ENCODE data around the gene PLPP4. TPM values are rescaled to one million over a fixed set of nuclear protein-coding genes. Genes with fewer than 3 reads are reported as not detected.

PLPP4 gene
- total RNA-seq, 1 experiment from 2014 or later = not detected

- H3K27ac Mint-ChIP-seq = no peak overlapping the region
- peaks cover 34% of the 10 kb centered on the region for H3K27me3 Mint-ChIP-seq (ENCODE audit: low read depth)
- WGBS (ENCODE audit: extremely low coverage, insufficient read length, low lambda C conversion rate) = no CpG with 5 or more reads among the region's 3 CpGs
- H3K23me2 ChIP-seq (ENCODE audit: insufficient read length, low read depth, low read length, poor library complexity, severe bottlenecking) = no peaks in the 10 kb centered on the region
- H3K4me1 ChIP-seq (ENCODE audit: insufficient read depth, low read length) = no peaks in the 10 kb centered on the region
- no peaks in the 10 kb centered on the region; a peak in 2 of 4 replicates for H3K4me1 Mint-ChIP-seq
- no peak overlapping the region for H2AK5ac ChIP-seq (ENCODE audit: insufficient read length, low read length)
- H3K14ac ChIP-seq (ENCODE audit: insufficient read depth, low read length) = no peak overlapping the region
- no peaks in the 10 kb centered on the region for H3K27me3 ChIP-seq (ENCODE audit: insufficient read depth, low read length)
- H2BK5ac ChIP-seq (ENCODE audit: insufficient read length, low read length) = no peak overlapping the region
- H3K79me2 ChIP-seq (ENCODE audit: insufficient read depth, low read length) = no peaks in the 10 kb centered on the region
- H2BK20ac ChIP-seq (ENCODE audit: low read depth, low read length, poor library complexity, severe bottlenecking) = no peak overlapping the region
- TF ChIP-seq, protein P1, sequence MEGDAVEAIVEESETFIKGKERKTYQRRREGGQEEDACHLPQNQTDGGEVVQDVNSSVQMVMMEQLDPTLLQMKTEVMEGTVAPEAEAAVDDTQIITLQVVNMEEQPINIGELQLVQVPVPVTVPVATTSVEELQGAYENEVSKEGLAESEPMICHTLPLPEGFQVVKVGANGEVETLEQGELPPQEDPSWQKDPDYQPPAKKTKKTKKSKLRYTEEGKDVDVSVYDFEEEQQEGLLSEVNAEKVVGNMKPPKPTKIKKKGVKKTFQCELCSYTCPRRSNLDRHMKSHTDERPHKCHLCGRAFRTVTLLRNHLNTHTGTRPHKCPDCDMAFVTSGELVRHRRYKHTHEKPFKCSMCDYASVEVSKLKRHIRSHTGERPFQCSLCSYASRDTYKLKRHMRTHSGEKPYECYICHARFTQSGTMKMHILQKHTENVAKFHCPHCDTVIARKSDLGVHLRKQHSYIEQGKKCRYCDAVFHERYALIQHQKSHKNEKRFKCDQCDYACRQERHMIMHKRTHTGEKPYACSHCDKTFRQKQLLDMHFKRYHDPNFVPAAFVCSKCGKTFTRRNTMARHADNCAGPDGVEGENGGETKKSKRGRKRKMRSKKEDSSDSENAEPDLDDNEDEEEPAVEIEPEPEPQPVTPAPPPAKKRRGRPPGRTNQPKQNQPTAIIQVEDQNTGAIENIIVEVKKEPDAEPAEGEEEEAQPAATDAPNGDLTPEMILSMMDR (conservative IDR thresholded peaks at IDR 0.05) = no peak
- no peaks in the 10 kb centered on the region for H3K79me1 ChIP-seq (ENCODE audit: insufficient read depth, low read depth, low read length, poor library complexity, severe bottlenecking)
- no peak overlapping the region for H4K8ac ChIP-seq (replicated peaks; ENCODE audit: insufficient read length, low read depth, low read length)
- H3K9ac ChIP-seq (ENCODE audit: extremely low read depth, insufficient read length, low read length) = no peak overlapping the region
- no peak overlapping the region for H3K27ac ChIP-seq (ENCODE audit: insufficient read length, low read depth, low read length)
- no peak overlapping the region for H3K56ac ChIP-seq (ENCODE audit: insufficient read length, low read depth, low read length)
- H3K36me3 Mint-ChIP-seq (ENCODE audit: insufficient read depth in 1 of 3, low read depth in 3 of 3) = no peaks in the 10 kb centered on the region
- H3K23ac ChIP-seq (ENCODE audit: insufficient read length, low read depth, low read length) = no peak overlapping the region
- H2BK12ac ChIP-seq (ENCODE audit: insufficient read length, low read depth, low read length) = no peak overlapping the region
- H3T11ph ChIP-seq (ENCODE audit: low read length) = no peak overlapping the region
- no peaks in the 10 kb centered on the region for H3K9me3 Mint-ChIP-seq
- H3K9me3 ChIP-seq (ENCODE audit: control insufficient read depth, low read depth, low read length) = no peaks in the 10 kb centered on the region
- no peak for DNase-seq
- H4K5ac ChIP-seq (ENCODE audit: insufficient read length, low read depth, low read length) = no peak overlapping the region
- H4K91ac ChIP-seq (ENCODE audit: insufficient read length, low read depth, low read length) = no peak overlapping the region
- H2BK120ac ChIP-seq (ENCODE audit: low read depth, low read length, poor library complexity, severe bottlenecking) = no peak overlapping the region
- H3K4ac ChIP-seq (ENCODE audit: low read depth, low read length) = no peak overlapping the region
- H3K4me2 ChIP-seq (ENCODE audit: insufficient read depth, insufficient read length, low read length) = no peak overlapping the region
- H3K18ac ChIP-seq (ENCODE audit: insufficient read length, low read depth, low read length) = no peak overlapping the region
- H2BK15ac ChIP-seq (ENCODE audit: low read depth, low read length) = no peak overlapping the region
- H4K20me1 ChIP-seq (ENCODE audit: control insufficient read depth, insufficient read depth, insufficient read length) = no peaks in the 10 kb centered on the region
- H2AFZ ChIP-seq (ENCODE audit: low read length) = no peak overlapping the region
- no peak overlapping the region for H3K4me3 Mint-ChIP-seq
Measured at GRCh38 chr10:120513307-120513796, 56.3 kb downstream of the PLPP4 start.

Measured in H9 (cell line).